Measurements from ENCODE around the gene OR1I1.

DNA sequence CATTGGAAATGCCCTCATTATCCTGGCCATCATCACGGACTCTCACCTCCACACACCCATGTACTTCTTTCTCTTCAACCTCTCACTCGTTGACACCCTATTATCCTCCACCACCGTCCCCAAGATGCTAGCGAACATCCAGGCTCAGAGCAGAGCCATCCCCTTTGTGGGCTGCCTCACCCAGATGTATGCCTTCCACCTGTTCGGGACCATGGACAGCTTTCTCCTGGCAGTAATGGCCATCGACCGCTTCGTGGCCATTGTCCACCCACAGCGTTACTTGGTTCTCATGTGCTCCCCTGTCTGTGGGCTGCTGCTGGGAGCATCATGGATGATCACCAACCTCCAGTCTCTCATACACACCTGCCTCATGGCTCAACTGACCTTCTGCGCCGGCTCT is 5.2 kb downstream of the OR1I1 start:
- TF ChIP-seq, protein P1, sequence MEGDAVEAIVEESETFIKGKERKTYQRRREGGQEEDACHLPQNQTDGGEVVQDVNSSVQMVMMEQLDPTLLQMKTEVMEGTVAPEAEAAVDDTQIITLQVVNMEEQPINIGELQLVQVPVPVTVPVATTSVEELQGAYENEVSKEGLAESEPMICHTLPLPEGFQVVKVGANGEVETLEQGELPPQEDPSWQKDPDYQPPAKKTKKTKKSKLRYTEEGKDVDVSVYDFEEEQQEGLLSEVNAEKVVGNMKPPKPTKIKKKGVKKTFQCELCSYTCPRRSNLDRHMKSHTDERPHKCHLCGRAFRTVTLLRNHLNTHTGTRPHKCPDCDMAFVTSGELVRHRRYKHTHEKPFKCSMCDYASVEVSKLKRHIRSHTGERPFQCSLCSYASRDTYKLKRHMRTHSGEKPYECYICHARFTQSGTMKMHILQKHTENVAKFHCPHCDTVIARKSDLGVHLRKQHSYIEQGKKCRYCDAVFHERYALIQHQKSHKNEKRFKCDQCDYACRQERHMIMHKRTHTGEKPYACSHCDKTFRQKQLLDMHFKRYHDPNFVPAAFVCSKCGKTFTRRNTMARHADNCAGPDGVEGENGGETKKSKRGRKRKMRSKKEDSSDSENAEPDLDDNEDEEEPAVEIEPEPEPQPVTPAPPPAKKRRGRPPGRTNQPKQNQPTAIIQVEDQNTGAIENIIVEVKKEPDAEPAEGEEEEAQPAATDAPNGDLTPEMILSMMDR (IDR thresholded peaks at IDR 0.05 in 4 of 5, conservative IDR thresholded peaks at IDR 0.05 in 1 of 5), result no peak
- no peak for TF ChIP-seq POLR2A (IDR thresholded peaks at IDR 0.05)

Measured in gastrocnemius medialis (tissue), 4 donors.